Right renal cortex interstitium (tissue), 3 donors: ENCODE data around the gene CTBS. TPM values are rescaled to one million over a fixed set of nuclear protein-coding genes. Genes with fewer than 3 reads are reported as not detected.

ENCODE experiments used
- DNase-seq, 3 donors: peaks; one replicate each; pipeline ENCODE4 v3.0.0-alpha.2; 2013; ENCODE audit warnings: low read depth in 3 of 3, low spot score in 2 of 3
- polyA plus RNA-seq, 3 donors: library from polyadenylated mRNA; unstranded; fragments of 120-200 nt; gene quantifications; one replicate each; pipeline ENCODE4 v1.2.1, GENCODE V29; 2013; ENCODE audit not compliant: insufficient read length in 3 of 3

Gene CTBS
- polyA plus RNA-seq, 3 donors = 23.9 to 29.5 (median 26.8) TPM

DNA sequence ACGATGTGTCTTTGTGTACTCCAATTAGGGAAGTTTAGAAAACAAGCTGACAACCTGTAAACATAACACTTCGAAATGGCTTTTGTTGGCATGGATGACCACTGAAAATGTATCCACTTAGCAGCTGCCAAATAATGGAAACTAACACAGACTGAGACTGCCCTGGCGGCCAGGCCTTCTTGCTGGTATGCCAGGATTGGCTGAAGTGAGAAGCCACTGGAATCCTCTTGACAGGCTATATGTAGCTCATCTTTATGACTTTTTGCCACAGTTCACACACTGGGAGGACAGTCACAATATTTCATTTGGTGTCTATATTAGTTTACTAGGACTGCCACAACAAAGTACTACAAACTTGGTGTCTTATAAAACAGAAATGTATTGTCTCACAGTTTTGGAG is 12.9 kb upstream of the CTBS start:
- DNase-seq = no peak

DNA sequence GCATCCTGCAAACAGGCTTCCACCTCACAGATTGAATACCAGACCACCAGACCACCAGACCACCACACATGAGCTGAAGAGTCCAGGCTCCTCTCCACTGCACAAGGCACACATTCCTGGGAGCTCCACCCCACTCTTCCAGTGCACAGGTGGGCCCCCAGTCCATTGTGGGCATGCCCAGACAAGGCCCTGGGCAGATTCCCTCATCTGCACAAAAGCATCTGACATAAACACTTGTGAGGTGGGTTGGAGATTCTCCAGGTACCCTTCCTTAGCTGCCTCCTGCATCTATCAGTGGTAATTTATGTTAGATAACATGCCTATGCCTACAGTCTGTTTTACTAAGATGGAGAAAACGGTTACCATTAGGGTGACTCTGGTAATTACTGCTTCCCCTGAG is 11.6 kb upstream of the CTBS start:
- no peak for DNase-seq

DNA sequence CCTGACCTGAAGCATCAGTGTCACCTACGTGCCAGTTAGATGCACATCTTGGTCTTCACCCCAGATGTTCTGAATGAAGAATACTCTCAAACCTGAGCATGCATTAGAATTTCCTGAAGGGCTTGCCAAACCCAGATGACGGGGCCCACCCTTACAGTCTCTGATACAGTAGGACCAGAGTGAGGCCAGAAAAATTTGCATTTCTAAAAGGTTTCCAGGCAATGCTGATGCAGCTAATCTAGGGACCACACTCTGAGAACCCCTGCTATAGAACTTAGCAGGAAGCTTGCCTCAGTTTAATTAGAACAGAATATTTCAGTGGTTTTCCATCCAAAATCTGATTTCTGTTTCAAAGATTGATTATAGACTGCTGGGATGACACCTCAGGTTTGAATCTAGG is 9.9 kb upstream of the CTBS start:
- no peak for DNase-seq

DNA sequence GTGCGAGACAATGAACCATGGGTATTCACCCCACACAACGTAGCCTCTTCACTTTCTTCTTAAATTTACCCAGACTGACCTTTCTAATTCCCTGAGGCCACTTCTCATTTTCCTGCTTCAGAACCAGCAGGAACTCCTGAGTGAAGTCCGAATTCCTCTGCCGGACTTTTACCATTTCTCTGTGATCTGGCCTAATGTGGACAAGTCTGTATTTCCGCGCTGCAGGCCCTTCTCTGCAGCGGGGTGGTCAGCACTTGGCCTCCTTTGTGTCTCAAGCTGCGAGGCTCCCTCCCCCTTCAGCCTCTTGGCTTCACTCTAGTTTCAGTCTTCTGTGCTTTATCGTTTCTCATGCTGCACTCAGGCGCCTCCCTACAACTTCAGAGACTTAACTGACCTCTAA is 9.4 kb upstream of the CTBS start:
- no peak for DNase-seq

- peak in 1 of 3 donors; percentile 8 for DNase-seq
Observed at GRCh38 chr1:84582802-84583587, 8.8 kb upstream of the CTBS start.

- DNase-seq = no peak
Observed at GRCh38 chr1:84581648-84582047, 7.4 kb upstream of the CTBS start.

DNA sequence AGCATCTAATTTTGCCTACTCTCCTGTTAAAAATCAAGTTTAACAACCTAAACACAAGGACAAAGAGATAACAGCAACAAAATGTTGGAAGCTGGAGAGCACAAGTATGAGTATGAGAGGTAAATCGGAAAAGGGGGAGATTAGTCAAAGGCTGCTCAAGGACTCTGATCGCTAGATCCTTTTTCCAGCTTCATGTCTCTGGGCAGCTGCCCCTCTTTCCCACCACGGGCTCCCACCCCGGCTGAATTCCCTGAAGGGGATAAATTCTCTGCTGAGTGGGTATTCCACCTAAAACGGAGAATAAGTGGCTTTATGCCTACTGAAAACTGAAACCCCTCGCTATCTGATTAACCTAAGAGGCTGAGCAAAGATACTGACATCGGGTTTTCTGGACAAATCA is 696 bp upstream of the CTBS start:
- no peak for DNase-seq

- DNase-seq = peak in 2 of 3 donors; percentile 0 to 8
Observed at GRCh38 chr1:84573481-84573966, 716 bp downstream of the CTBS start.

GRCh38 chr1:84571150-84571535 is 3.1 kb downstream of the CTBS start:
- DNase-seq = no peak

GRCh38 chr1:84570436-84571149 is 3.6 kb downstream of the CTBS start:
- no peak for DNase-seq

DNA sequence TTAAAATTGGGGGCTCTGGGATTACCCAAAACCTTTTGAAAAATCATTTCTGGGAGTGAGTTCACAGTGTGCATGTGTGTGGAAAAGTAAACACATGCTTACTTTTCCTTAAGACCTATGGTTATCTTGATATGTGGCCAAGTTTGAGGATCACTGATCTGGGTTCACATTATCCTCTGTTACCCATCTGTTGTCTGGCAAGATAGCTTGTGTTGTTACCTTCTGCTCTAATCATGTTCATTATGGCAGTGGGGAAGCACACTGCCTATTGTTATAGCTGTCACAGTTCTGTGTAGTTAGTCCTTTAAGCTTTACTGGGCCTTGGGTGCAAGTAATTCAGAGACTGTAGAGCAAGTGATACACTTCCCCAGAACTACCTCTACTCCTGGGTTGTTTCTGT is 5.0 kb downstream of the CTBS start:
- no peak for DNase-seq

DNA sequence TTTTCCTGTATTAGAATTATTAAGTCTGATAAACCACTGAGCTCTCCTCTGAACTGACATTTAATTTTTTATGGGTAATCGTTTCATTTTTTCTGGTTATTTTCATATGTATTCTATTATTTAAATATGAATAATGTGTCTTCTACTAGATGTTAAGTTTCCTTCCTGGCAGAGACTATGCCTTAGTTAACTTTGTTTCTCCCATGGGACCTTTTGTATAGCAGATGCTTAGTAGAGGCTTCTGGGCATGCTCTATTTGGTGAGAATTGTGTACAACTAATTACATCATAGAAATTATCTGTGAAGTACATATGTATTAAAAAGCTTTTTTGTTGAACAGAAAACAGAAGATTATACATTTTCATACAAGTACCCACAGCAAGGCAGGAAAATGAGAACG is 23.4 kb downstream of the CTBS start:
- no peak for DNase-seq

GRCh38 chr1:84541679-84542078 is 32.6 kb downstream of the CTBS start:
- no peak for DNase-seq

GRCh38 chr1:84540759-84541158 is 33.5 kb downstream of the CTBS start:
- DNase-seq = peak in 2 of 3 donors; percentile 15 to 36

DNA sequence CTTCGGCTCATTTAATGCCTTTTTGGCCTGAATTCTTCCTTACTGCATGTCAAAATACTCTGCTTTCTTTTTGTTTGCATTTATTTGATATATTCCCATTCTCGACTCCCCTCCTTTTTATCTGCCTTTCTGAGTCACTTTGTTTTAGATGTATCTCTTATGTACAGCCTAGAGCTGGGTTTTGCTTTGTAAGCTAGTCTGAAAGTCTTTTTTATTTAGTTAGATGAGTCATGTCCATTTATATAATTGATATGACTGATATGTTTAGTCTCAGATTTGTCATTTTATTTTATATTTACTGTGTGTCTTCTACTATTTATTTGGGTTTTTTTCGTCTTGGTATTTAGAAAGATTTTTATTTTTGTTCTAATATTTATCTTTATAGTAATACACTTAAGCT is 34.3 kb downstream of the CTBS start:
- no peak for DNase-seq

- DNase-seq = no peak
Observed at GRCh38 chr1:84538599-84538998, 35.6 kb downstream of the CTBS start.

GRCh38 chr1:84525779-84526178 is 48.5 kb downstream of the CTBS start:
- no peak for DNase-seq

GRCh38 chr1:84524590-84524989 is 49.6 kb downstream of the CTBS start:
- DNase-seq = no peak

DNA sequence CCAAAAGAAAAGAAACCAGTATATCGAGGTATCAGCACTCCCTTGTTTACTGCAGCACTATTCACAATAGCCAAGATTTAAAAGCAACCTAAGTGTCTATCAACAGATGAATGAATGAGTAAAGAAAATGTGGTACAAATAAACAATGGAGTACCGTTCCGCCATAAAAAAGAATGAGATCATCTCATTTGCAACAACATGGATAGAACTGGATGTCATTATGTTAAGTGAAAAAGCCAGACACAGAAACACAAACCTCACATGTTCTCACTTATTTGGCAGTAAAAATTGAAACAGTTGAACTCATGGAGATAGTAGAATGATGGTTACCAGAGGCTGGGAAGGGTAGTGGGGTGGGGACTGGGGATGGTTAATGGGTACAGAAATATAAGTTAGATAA is 63.6 kb downstream of the CTBS start:
- no peak for DNase-seq

DNA sequence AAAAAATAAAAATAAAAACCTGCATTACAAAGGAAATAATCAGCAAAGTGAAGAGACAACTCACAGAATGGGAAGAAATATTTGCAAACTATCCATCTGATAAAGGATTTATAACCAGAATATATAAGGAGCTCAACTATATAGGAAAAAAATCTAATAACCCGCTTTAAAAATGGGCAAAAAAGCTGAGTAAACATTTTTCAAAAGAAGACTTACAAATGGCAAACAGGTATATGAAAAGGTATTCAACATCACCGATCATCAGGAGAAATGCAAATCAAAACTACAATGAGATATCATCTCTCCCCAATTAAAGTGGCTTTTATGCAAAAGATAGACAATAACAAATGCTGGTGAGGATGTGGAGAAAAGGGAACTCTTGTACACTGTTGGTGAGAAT is 64.1 kb downstream of the CTBS start:
- no peak for DNase-seq

GRCh38 chr1:84509029-84509428 is 65.2 kb downstream of the CTBS start:
- no peak for DNase-seq

DNA sequence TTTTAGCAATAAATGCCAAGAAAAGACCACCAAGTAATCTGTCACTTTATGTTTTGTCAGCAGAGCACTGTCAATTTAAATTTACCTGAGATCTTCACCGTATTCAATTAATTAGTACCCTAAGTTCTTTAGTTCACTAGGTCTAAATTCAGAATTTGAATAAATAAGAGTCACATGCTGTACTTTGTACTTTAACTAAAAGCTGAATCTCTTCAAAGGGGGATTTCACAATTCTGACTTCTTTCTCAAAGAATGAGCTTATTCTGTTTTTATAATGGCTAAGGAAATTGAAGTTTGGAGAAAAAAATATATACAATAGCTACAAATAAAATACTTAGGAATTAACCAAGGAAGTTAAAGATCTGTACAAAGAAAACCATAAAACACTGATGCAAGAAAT is 65.7 kb downstream of the CTBS start:
- DNase-seq = no peak
